Islet precursor cell (in vitro differentiated cells): Measurements from ENCODE around the gene OBP2B.

Source experiments
- DNase-seq: peaks from one replicate; pipeline ENCODE4 v3.0.0-alpha.2; 2018

The OBP2B gene

DNA sequence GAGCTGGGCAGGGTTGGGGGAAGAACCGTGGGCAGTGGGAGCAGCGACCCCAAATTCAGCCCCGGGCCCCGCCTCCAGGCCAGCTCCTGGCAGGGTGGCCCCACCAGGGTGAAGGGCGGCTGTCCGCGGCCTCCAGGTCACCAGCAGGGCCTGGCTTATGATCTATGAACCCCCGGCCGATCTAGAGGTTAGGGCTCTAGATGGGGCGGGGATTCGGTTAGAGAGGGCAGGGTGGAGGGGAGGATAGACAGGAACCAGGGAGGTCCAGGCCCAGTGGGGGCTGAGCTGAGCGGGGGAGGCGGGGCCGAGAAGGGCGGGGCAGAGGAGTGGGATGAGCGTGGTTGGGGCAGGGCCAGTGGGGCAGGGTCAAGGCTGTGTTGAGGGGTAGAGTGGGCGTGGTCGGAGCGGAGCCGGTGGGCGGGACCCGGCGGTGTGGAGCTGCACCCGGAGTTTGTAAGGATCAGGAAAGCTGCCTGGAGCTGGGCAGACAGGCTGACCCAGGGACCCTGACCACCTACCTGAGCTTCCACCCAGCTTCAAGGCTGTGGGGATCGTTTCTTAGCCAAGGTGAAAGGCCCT is 29.3 kb upstream of the OBP2B start:
- DNase-seq = peak; percentile 98

DNA sequence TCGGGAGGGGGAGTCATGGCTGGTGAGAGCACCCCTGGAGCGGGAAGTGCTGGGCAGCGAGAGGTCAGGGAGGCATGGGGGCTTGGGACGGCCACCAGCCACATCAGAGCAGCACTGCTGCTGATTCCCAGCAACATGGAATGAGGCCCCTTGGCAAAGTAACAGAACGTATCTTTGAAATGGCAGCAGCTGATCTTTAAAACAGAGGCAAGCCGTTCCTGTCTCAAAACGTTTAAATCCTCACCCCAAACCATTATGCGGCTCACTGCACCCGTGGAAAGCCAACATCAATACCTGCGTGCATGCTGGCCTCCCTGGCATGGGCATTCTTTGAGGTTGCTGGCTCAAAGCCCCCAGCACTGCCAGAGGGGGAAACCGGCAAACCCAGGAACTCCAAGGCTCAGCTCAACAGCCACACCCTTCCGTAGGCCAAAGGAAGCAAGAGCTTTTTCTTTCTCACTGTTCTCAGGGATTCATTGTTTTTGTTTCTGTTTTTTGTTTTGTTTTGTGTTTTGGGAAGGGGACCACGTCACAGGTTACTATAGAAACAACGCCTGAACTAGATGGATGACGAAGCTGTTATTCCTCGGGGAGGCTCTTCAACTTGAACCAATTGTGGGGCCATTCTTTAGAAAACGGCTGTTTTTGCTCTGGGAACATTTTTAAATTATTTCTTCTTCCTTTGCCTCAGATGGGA is 28.1 kb upstream of the OBP2B start:
- peak; percentile 32 for DNase-seq

- peak; percentile 43 for DNase-seq
These were observed 27.4 kb upstream of the OBP2B start for GRCh38 chr9:133236291-133237034.

GRCh38 chr9:133235549-133236222 is 26.6 kb upstream of the OBP2B start:
- DNase-seq = peak; percentile 42

DNA sequence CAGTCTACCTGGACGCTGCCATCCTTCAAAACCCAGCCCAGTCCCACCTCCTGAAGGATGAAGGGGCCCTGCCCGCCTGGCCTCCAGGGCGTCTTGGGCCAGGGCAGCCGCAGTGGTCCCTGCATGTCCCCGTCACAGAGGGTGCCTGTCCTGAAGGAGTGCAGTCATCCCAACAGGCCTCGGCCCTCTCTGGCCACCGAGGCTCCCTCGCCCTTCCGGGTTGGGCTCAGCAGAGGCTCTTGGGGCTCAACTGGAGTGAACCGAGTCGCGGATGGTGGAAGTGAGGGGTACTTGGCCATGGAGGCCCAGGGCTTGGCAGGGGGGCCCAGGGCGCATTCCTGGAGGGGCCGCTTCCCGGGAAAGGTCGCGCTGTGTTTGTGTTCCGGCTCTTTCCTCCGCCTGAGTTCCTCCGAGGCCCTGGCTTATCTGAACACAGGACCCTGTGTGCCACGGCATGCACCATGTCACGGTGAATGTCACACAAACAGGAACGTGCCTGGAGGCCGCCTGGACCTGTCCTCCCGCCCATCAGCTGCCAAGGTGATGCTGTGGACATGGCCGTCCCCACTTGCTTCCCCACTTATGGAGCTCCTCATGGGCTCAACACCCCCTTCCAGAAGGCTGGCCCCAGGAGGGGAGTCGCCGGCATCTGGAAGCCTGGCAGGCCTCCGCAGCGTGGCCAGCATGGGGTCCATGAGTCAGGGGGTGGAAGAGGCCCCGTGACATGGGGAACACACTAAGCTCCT is 25.7 kb upstream of the OBP2B start:
- DNase-seq = peak; percentile 44

GRCh38 chr9:133233681-133234432 is 24.8 kb upstream of the OBP2B start:
- peak; percentile 38 for DNase-seq

GRCh38 chr9:133231934-133232568 is 23.0 kb upstream of the OBP2B start:
- peak; percentile 18 for DNase-seq

GRCh38 chr9:133230514-133230913 is 21.5 kb upstream of the OBP2B start:
- DNase-seq = peak; percentile 2

DNA sequence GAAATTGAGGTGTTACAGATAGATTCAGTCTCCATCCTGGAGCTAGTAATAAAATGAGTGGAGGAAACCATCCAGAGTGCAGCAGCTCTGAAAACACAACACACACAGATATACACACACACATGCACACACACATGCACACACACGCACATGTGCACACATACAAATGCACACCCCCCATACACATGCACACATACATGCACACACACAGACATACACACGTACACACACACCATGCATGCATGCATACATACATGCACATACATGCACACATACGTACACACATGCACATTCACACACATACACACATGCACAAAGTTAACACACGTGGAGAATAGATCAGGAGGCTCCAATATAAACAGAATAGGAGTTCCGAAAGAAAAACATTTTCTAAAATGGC is 21.0 kb upstream of the OBP2B start:
- peak; percentile 10 for DNase-seq

- DNase-seq = peak; percentile 64
These were observed 19.6 kb upstream of the OBP2B start for GRCh38 chr9:133228474-133229193.

- DNase-seq = peak; percentile 42
These were observed 18.9 kb upstream of the OBP2B start for GRCh38 chr9:133227996-133228395.

GRCh38 chr9:133227242-133227860 is 18.3 kb upstream of the OBP2B start:
- peak; percentile 42 for DNase-seq

GRCh38 chr9:133226219-133227171 is 17.4 kb upstream of the OBP2B start:
- peak; percentile 67 for DNase-seq

GRCh38 chr9:133225171-133226011 is 16.3 kb upstream of the OBP2B start:
- DNase-seq = peak; percentile 66

DNA sequence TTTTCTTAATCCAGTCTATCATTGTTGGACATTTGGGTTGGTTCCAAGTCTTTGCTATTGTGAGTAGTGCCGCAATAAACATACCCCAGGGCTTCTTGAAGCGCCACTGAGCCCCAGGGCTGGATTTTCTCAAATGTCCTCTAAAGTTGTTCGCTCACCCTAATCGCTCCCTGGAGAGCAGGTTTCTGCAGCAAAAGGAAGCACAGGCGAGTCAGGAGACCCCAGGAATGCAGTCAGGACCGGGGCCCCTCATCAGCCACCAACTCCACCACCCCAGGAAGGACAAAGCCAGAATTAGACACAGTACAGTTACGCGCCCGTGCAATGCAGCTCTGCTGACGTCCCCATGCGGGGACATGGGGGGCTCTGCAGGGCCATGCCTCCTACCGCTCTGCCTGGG is 15.7 kb upstream of the OBP2B start:
- peak; percentile 20 for DNase-seq

DNA sequence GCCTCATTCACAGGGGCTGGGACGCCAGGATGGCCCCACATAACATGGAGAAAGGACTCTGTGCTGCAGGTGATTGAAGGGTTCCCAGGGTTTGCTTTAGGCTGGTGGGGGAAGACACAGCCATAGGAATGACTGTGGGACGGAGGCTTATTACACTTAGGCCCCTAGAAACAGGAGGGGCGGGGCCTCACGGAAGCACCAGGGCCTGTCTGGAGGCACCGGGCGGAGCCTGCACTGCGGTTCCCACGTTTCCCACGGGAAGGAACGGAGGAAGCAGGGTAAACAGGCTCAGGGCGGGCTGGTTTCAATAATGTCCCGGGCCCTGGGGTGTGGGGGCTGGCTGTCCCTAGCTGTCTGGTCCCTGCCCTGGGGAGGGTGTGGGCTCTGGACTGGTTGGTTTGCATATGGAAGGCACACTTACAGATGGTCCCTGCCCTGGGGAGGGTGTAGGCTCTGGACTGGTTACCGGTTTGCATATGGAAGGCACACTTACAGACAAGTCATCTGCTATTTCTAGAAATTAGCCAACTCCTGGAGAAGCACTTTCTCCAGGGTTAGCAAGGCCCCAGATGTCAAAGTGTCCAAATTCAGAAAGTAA is 14.2 kb upstream of the OBP2B start:
- peak; percentile 89 for DNase-seq

GRCh38 chr9:133221994-133222393 is 12.9 kb upstream of the OBP2B start:
- peak; percentile 17 for DNase-seq
